K562 (cell line): Measurements from ENCODE around the gene ANO10. TPM values are rescaled to one million over a fixed set of nuclear protein-coding genes. Genes with fewer than 3 reads are reported as not detected.

Experiments
- ATAC-seq: fragments of 200-7000 bp; cut with Tn5 transposase; 3 replicates; pipeline ENCODE4 v1.9.1; 2020; ENCODE audit warnings: moderate library complexity
- BruUV-seq: library from RNA; stranded (reverse); fragments of 400-500 nt; replicated peaks from 2 replicates; lab custom pipeline; 2021; lab: Mats Ljungman, UMichigan
- CTCF ChIA-PET: fragments of 300-600 bp; formaldehyde crosslinking; extraction: SDS; loops from one replicate; lab custom pipeline; 2021; ENCODE audit warnings: low intra/inter-chr PET ratio; lab: Yijun Ruan, JAX
- POLR2A ChIA-PET: fragments of 300-600, 350-650 bp; sonication (Branson Sonifier 250); formaldehyde crosslinking; extraction: SDS; loops from one replicate; lab custom pipeline; 2021; ENCODE audit warnings: antibody characterized with exemption, inconsistent platforms; lab: Yijun Ruan, JAX
- DNase-seq, 4 experiments: peaks; one replicate each; pipeline versions ENCODE4 v3.0.0 to v3.0.0-alpha.2; 2011 to 2018; ENCODE audit warnings: low spot score in 3 of 4, mixed read lengths in 3 of 4; ENCODE audit errors: extremely low read depth in 1 of 4
- FAIRE-seq: peaks from 2 replicates; lab custom pipeline; 2011; peaks lifted over from hg19 to GRCh38; lab: Jason Lieb, UNC
- H2AFZ ChIP-seq: 2 replicates; pipeline ENCODE4 v1.6.0; 2011; ENCODE audit warnings: low read depth, low read length, control low read depth, inconsistent platforms
- H3K27ac ChIP-seq: fragments of 200-600 bp; 3 replicates; pipeline ENCODE4 v1.8.0; 2011; ENCODE audit warnings: low read depth, mild to moderate bottlenecking, control low read depth, inconsistent platforms, low read length, moderate library complexity, mixed read lengths; ENCODE audit errors: extremely low read depth
- H3K27me3 ChIP-seq, 2 experiments: fragments of 300-600 bp in 1 of 2; 2 replicates in 1 of 2; 3 replicates in 1 of 2; pipeline versions ENCODE4 v1.6.0 to v1.8.0; 2011; ENCODE audit warnings: inconsistent platforms in 2 of 2, low read length in 2 of 2, mild to moderate bottlenecking in 1 of 2, mixed read lengths in 1 of 2, moderate library complexity in 1 of 2; ENCODE audit not compliant: control insufficient read depth in 2 of 2, insufficient read depth in 2 of 2
- H3K36me3 ChIP-seq: fragments of 300-600 bp; 3 replicates; pipeline ENCODE4 v1.8.0; 2011; ENCODE audit warnings: mild to moderate bottlenecking, low read length, inconsistent platforms; ENCODE audit not compliant: control insufficient read depth, insufficient read depth
- H3K4me1 ChIP-seq, 2 experiments: fragments of 200-600 bp in 1 of 2; replicated peaks in 1 of 2; 2 replicates in 1 of 2; 3 replicates in 1 of 2; pipeline versions ENCODE4 v1.5.1 to v1.8.0; 2011; ENCODE audit warnings: inconsistent platforms in 2 of 2, low read length in 2 of 2, mild to moderate bottlenecking in 1 of 2, mixed read lengths in 1 of 2, moderate library complexity in 1 of 2; ENCODE audit not compliant: control insufficient read depth in 2 of 2, insufficient read depth in 2 of 2
- H3K4me2 ChIP-seq: 2 replicates; pipeline ENCODE4 v1.6.1; 2011; ENCODE audit warnings: low read length, control low read depth, inconsistent platforms, mixed read lengths; ENCODE audit not compliant: insufficient read depth
- H3K4me3 ChIP-seq: fragments of 200-600 bp; sonication (generic), shearing (Covaris generic); 2 replicates; pipeline ENCODE4 v1.5.1; 2016; ENCODE audit warnings: control low read depth, inconsistent platforms
- H3K79me2 ChIP-seq: fragments of 200-600 bp; 3 replicates; pipeline ENCODE4 v1.8.0; 2011; ENCODE audit warnings: low read length, inconsistent platforms; ENCODE audit not compliant: control insufficient read depth, insufficient read depth
- H3K9ac ChIP-seq, 2 experiments: 2 replicates each; pipeline versions ENCODE4 v1.6.0 to v1.6.1; 2011; ENCODE audit warnings: low read depth in 2 of 2, low read length in 2 of 2, control low read depth in 1 of 2, inconsistent platforms in 1 of 2, mild to moderate bottlenecking in 1 of 2, mixed read lengths in 1 of 2; ENCODE audit not compliant: insufficient read depth in 1 of 2
- H3K9me1 ChIP-seq: one replicate; pipeline ENCODE4 v1.6.0; 2011; ENCODE audit warnings: inconsistent platforms, mild to moderate bottlenecking, low read length, moderate library complexity; ENCODE audit not compliant: control insufficient read depth, insufficient read depth
- H3K9me3 ChIP-seq: replicated peaks from 2 replicates; pipeline ENCODE4 v1.5.1; 2011; ENCODE audit warnings: low read depth, low read length, inconsistent platforms; ENCODE audit not compliant: control insufficient read depth, insufficient read depth
- H4K20me1 ChIP-seq: replicated peaks from 2 replicates; pipeline ENCODE4 v1.6.1; 2011; ENCODE audit warnings: low read length, inconsistent platforms, mixed read lengths; ENCODE audit not compliant: control insufficient read depth, insufficient read depth
- HCFC1 ChIP-seq: IDR thresholded peaks from 2 replicates; pipeline ENCODE4 v1.6.1; 2012; ENCODE audit warnings: low read depth, low read length, improper control_type of control experiment
- HNRNPL ChIP-seq: fragments of 200-400 bp; formaldehyde crosslinking; IDR thresholded peaks from 2 replicates; pipeline ENCODE4 v1.6.1; 2017; ENCODE audit warnings: low read depth, mild to moderate bottlenecking, low read length
- IRF2 ChIP-seq: sonication (generic); formaldehyde crosslinking; IDR thresholded peaks from 2 replicates; pipeline ENCODE4 v1.8.1; 2022; ENCODE audit warnings: mild to moderate bottlenecking, missing genetic modification reagents
- RHOXF2B ChIP-seq: fragments of 250-450 bp; sonication (Bioruptor Pico); conservative IDR thresholded peaks from 2 replicates; pipeline ENCODE4 v1.5.1; 2021
- SRSF1 ChIP-seq: fragments of 200-400 bp; formaldehyde crosslinking; IDR thresholded peaks from 2 replicates; pipeline ENCODE4 v1.6.1; 2017; ENCODE audit warnings: mild to moderate bottlenecking, low read depth, low read length, moderate library complexity
- TCF3 ChIP-seq: sonication (generic); formaldehyde crosslinking; IDR thresholded peaks from 2 replicates; pipeline ENCODE4 v1.4.0; 2020; ENCODE audit warnings: mild to moderate bottlenecking, missing genetic modification reagents
- ZNF263 ChIP-seq: sonication (generic); formaldehyde crosslinking; IDR thresholded peaks from 2 replicates; pipeline ENCODE4 v1.8.0; 2022; ENCODE audit warnings: mild to moderate bottlenecking, missing genetic modification reagents, borderline replicate concordance
- ZNF609 ChIP-seq: sonication (generic); formaldehyde crosslinking; IDR thresholded peaks from 2 replicates; pipeline ENCODE4 v1.8.1; 2023; ENCODE audit warnings: missing genetic modification reagents, mild to moderate bottlenecking, borderline replicate concordance
- ZNF644 ChIP-seq: fragments of 200-800 bp; sonication (Bioruptor generic); IDR thresholded peaks from 2 replicates; pipeline ENCODE4 v1.6.1; 2016; ENCODE audit warnings: low read depth, missing genetic modification characterization, missing compliant biosample characterization
- ZZZ3 ChIP-seq: fragments of 450-650 bp; IDR thresholded peaks from 2 replicates; pipeline ENCODE4 v1.6.1; 2016; ENCODE audit warnings: antibody characterized with exemption, mild to moderate bottlenecking, moderate library complexity
- WGBS: fragments of 100-300 bp; shearing (Covaris generic); methylation state at CpG from one replicate; pipeline ENCODE4 v1.1.6; 2016; ENCODE audit warnings: low coverage, mixed read lengths; ENCODE audit not compliant: insufficient coverage; ENCODE audit errors: missing lambda C conversion rate; 5-methylcytosine and 5-hydroxymethylcytosine counted together
- in situ Hi-C: fragments of 300-500 bp; cut with MboI; formaldehyde crosslinking; loops from 4 replicates; pipeline ENCODE4 v1.15.0; 2018; ENCODE audit warnings: inconsistent platforms, mixed read lengths
- intact Hi-C: fragments of 100-400 bp; cut with micrococcal nuclease; formaldehyde crosslinking; loops from 2 replicates; pipeline ENCODE4 v1.14.2; 2022
- polyA plus RNA-seq, 8 experiments: library from polyadenylated mRNA; depleted of rRNA in 4 of 8; stranded (reverse) in 5 of 8; unstranded in 3 of 8; fragments of >200 nt; fragmentation: Nextera tagmentation in 2 of 8; fragmentation: Illumina TruSeq in 1 of 8; extraction: Ambion mirVana in 2 of 8; extraction: Trizol in 1 of 8; gene quantifications; 2 replicates each; pipeline versions ENCODE4 v1.2.1 to v1.2.3, GENCODE V29; 2011 to 2014; ENCODE audit warnings: inconsistent platforms in 1 of 8, missing spikeins in 1 of 8
- total RNA-seq, 7 experiments: library from RNA; depleted of rRNA in 6 of 7; stranded (reverse); fragments of >200 nt in 6 of 7; fragmentation: Illumina TruSeq in 2 of 7; extraction: Trizol in 2 of 7; gene quantifications; 2 replicates each; pipeline versions ENCODE4 v1.2.1 to v1.2.3, GENCODE V29; 2011 to 2021; ENCODE audit warnings: low replicate concordance in 1 of 7

The ANO10 gene
- total and polyA plus RNA-seq, 9 of the 15 experiments (the other 6 are each of a cell fraction or from before 2014, with no cell fraction given) = 6.4 to 46.0 (median 32.3) TPM

- Histone ChIP-seq H3K4me3 (no peak overlapping the region), H3K9me1 (no peaks in the 10 kb centered on the region), H3K27ac (no peak overlapping the region), H4K20me1 (no peaks in the 10 kb centered on the region), H3K4me1 (no peaks in the 10 kb centered on the region; a peak in 1 of 5 replicates), H3K9me3 (no peaks in the 10 kb centered on the region), H3K27me3 (no peaks in the 10 kb centered on the region), H3K36me3 (peaks cover 26% of the 10 kb centered on the region), H3K79me2 (no peaks in the 10 kb centered on the region), H3K9ac (no peak overlapping the region), H3K4me2 (no peak overlapping the region), H2AFZ (no peak overlapping the region)
- DNase-seq (no peak), FAIRE-seq (no peak), ATAC-seq (no peak)
- ChIA-PET POLR2A (interaction anchor here (0.5 to 1.3 kb wide), 3 partner anchors 9 to 25 kb away, joined by 3 to 4 read pairs (median 4); no protein-coding TSS in a partner anchor), CTCF (no interaction called here)
- 94% methylated on average over 14 of the region's 14 CpGs for WGBS
- in situ Hi-C loops (no loop called here), intact Hi-C loops (no loop called here)
- no TSS peak for BruUV-seq
- TF ChIP-seq ZNF263 (CRISPR knock-in tag) (no peak), TCF3 (CRISPR knock-in tag) (no peak), RHOXF2B (CRISPR knock-in tag) (no peak), HCFC1 (no peak)
- TF ChIP-seq, all 486 proteins: peak for 0
Measured at GRCh38 chr3:43346978-43347749, 274.6 kb downstream of the ANO10 start.

- in situ Hi-C loops = no loop called here
- H3K27ac ChIP-seq = no peak overlapping the region
- intact Hi-C loops = no loop called here
- TF ChIP-seq ZNF609 (CRISPR knock-in tag) = no peak
- no peak for TF ChIP-seq IRF2 (CRISPR knock-in tag)
- TF ChIP-seq HNRNPL = no peak
- TF ChIP-seq ZZZ3 = no peak
- no peak for TF ChIP-seq SRSF1
- TF ChIP-seq ZNF644 = no peak
Measured at GRCh38 chr3:43345877-43346276, 275.9 kb downstream of the ANO10 start.

More at GRCh38 chr3:43345877-43346276, 275.9 kb downstream of the ANO10 start:
- POLR2A ChIA-PET = interaction anchor here (0.6 to 1.1 kb wide), 3 partner anchors 12 to 210 kb away, joined by 3 to 4 read pairs (median 3); no protein-coding TSS in a partner anchor
- Histone ChIP-seq H3K9me3 (no peaks in the 10 kb centered on the region), H3K4me2 (no peak overlapping the region), H3K27me3 (no peaks in the 10 kb centered on the region), H3K4me1 (no peaks in the 10 kb centered on the region; a peak in 1 of 5 replicates), H3K9me1 (no peaks in the 10 kb centered on the region), H3K79me2 (no peaks in the 10 kb centered on the region), H4K20me1 (no peaks in the 10 kb centered on the region), H3K36me3 (peaks cover 35% of the 10 kb centered on the region), H3K4me3 (no peak overlapping the region), H3K9ac (no peak overlapping the region), H2AFZ (no peak overlapping the region)
- CTCF ChIA-PET = no interaction called here
- DNase-seq = no peak
- FAIRE-seq = no peak
- no TSS peak for BruUV-seq
- ATAC-seq = no peak
- 83% methylated on average over 6 of the region's 6 CpGs for WGBS
